GM19035 (cell line): Measurements from ENCODE around the gene ZNF609.
"Not testable (repeated sequence)": the region's sequence is repeated elsewhere in the genome, so short reads cannot be mapped to it uniquely, and the experiment has no call there.

Experiments
- ATAC-seq: cut with Tn5 transposase; IDR thresholded peaks from one replicate; pipeline ENCODE4 v1.9.1; 2021; ENCODE audit not compliant: unreplicated experiment

The ZNF609 gene

GRCh38 chr15:64643685-64644084, 183.3 kb downstream of the ZNF609 start:
- no peak for ATAC-seq

GRCh38 chr15:64644811-64645210, 184.4 kb downstream of the ZNF609 start:
- ATAC-seq: not testable (repeated sequence)

GRCh38 chr15:64645995-64646394, 185.6 kb downstream of the ZNF609 start:
- ATAC-seq: no peak

GRCh38 chr15:64647367-64647766, 187.0 kb downstream of the ZNF609 start:
- ATAC-seq: no peak

GRCh38 chr15:64650552-64650951, 190.2 kb downstream of the ZNF609 start:
- no peak for ATAC-seq

- peak; percentile 85 for ATAC-seq
Observed at GRCh38 chr15:64651601-64652191, 191.3 kb downstream of the ZNF609 start.

GRCh38 chr15:64653757-64654156, 193.4 kb downstream of the ZNF609 start:
- ATAC-seq: no peak

- no peak for ATAC-seq
Observed at GRCh38 chr15:64656508-64656907, 196.1 kb downstream of the ZNF609 start.

- ATAC-seq: no peak
Observed at GRCh38 chr15:64665179-64665578, 204.8 kb downstream of the ZNF609 start.

- no peak for ATAC-seq
Observed at GRCh38 chr15:64667736-64668161, 207.4 kb downstream of the ZNF609 start.

GRCh38 chr15:64673866-64674265, 213.5 kb downstream of the ZNF609 start:
- ATAC-seq: no peak

- ATAC-seq: no peak
Observed at GRCh38 chr15:64678126-64678819, 217.9 kb downstream of the ZNF609 start.

- no peak for ATAC-seq
Observed at GRCh38 chr15:64680097-64680496, 219.7 kb downstream of the ZNF609 start.

- no peak for ATAC-seq
Observed at GRCh38 chr15:64681424-64682024, 221.1 kb downstream of the ZNF609 start.

GRCh38 chr15:64682255-64682654, 221.9 kb downstream of the ZNF609 start:
- no peak for ATAC-seq

GRCh38 chr15:64683378-64683777, 223.0 kb downstream of the ZNF609 start:
- no peak for ATAC-seq

GRCh38 chr15:64685230-64685888, 225.0 kb downstream of the ZNF609 start:
- no peak for ATAC-seq

- ATAC-seq: no peak
Observed at GRCh38 chr15:64686130-64686735, 225.9 kb downstream of the ZNF609 start.

GRCh38 chr15:64687172-64687571, 226.8 kb downstream of the ZNF609 start:
- ATAC-seq: no peak

GRCh38 chr15:64687688-64688087, 227.3 kb downstream of the ZNF609 start:
- ATAC-seq: no peak

GRCh38 chr15:64688770-64689169, 228.4 kb downstream of the ZNF609 start:
- ATAC-seq: no peak
